SK-N-SH (cell line): ENCODE results near the gene THBS1. TPM values are rescaled to one million over a fixed set of nuclear protein-coding genes. Genes with fewer than 3 reads are reported as not detected.

Source experiments
- CTCF ChIA-PET: fragments of 300-600, 350-600 bp; formaldehyde crosslinking; extraction: SDS; loops from one replicate; lab custom pipeline; 2021; lab: Yijun Ruan, JAX
- POLR2A ChIA-PET: fragments of 350-600 bp; sonication (Branson Sonifier 250); formaldehyde crosslinking; extraction: SDS; loops from one replicate; lab custom pipeline; 2020; ENCODE audit warnings: antibody characterized with exemption, inconsistent platforms; lab: Yijun Ruan, JAX
- DNase-seq: peaks from one replicate; pipeline ENCODE4 v3.0.0; 2012
- H2AFZ ChIP-seq: fragments of 200-600 bp; sonication (generic); 2 replicates; pipeline ENCODE4 v1.8.1; 2016; ENCODE audit warnings: antibody characterized with exemption, mild to moderate bottlenecking, low read depth
- H3F3A ChIP-seq: fragments of 200-600 bp; sonication (generic); replicated peaks from 2 replicates; pipeline ENCODE3; 2016; ENCODE audit warnings: antibody characterized with exemption, mild to moderate bottlenecking; ENCODE audit not compliant: insufficient read depth
- H3K27ac ChIP-seq, 2 experiments: fragments of 200-500 bp in 1 of 2; fragments of 200-600 bp in 1 of 2; sonication (Bioruptor generic) in 1 of 2; sonication (generic), shearing (Covaris generic) in 1 of 2; 2 replicates each; pipeline versions ENCODE4 v1.5.1 to v1.6.1; 2014 to 2016; ENCODE audit warnings: low read depth in 2 of 2, inconsistent platforms in 1 of 2, low read length in 1 of 2, mild to moderate bottlenecking in 1 of 2, mixed read lengths in 1 of 2
- H3K27me3 ChIP-seq: fragments of 200-600 bp; sonication (generic), shearing (Covaris generic); 2 replicates; pipeline ENCODE4 v1.6.1; 2016; ENCODE audit warnings: mixed run types; ENCODE audit not compliant: insufficient read depth
- H3K36me3 ChIP-seq, 2 experiments: fragments of 200-500 bp in 1 of 2; fragments of 200-600 bp in 1 of 2; sonication (Bioruptor generic) in 1 of 2; sonication (generic) in 1 of 2; replicated peaks in 1 of 2; 2 replicates each; pipeline versions ENCODE3 to v1.5.1; 2014 to 2016; ENCODE audit warnings: low read length in 1 of 2, mild to moderate bottlenecking in 1 of 2; ENCODE audit not compliant: insufficient read depth in 2 of 2, control insufficient read depth in 1 of 2
- H3K4me1 ChIP-seq, 2 experiments: fragments of 200-500 bp in 1 of 2; fragments of 200-600 bp in 1 of 2; sonication (Bioruptor generic) in 1 of 2; sonication (generic), shearing (Covaris generic) in 1 of 2; 2 replicates each; pipeline versions ENCODE4 v1.5.1 to v1.6.1; 2014 to 2016; ENCODE audit warnings: low read depth in 1 of 2, low read length in 1 of 2, mixed run types in 1 of 2; ENCODE audit not compliant: insufficient read depth in 2 of 2, control insufficient read depth in 1 of 2
- H3K4me2 ChIP-seq: fragments of 200-600 bp; sonication (generic), shearing (Covaris generic); 2 replicates; pipeline ENCODE4 v1.6.1; 2017; ENCODE audit warnings: mixed run types
- H3K4me3 ChIP-seq, 2 experiments: fragments of 200-500 bp in 1 of 2; fragments of 200-600 bp in 1 of 2; sonication (Bioruptor generic) in 1 of 2; sonication (generic), shearing (Covaris generic) in 1 of 2; 2 replicates each; pipeline versions ENCODE4 v1.5.1 to v1.8.1; 2014 to 2016; ENCODE audit warnings: low read depth in 2 of 2, inconsistent platforms in 1 of 2, low read length in 1 of 2, mild to moderate bottlenecking in 1 of 2, mixed read lengths in 1 of 2, moderate library complexity in 1 of 2
- H3K79me2 ChIP-seq: fragments of 200-600 bp; sonication (generic); 2 replicates; pipeline ENCODE4 v1.8.1; 2017; ENCODE audit warnings: mild to moderate bottlenecking; ENCODE audit not compliant: insufficient read depth
- H3K9ac ChIP-seq: fragments of 200-600 bp; sonication (generic); 2 replicates; pipeline ENCODE4 v1.6.1; 2017; ENCODE audit warnings: mixed run types
- H3K9me2 ChIP-seq: fragments of 200-600 bp; sonication (generic); 2 replicates; pipeline ENCODE4 v1.6.1; 2017; ENCODE audit warnings: mixed run types
- H3K9me3 ChIP-seq: fragments of 200-600 bp; sonication (generic); 2 replicates; pipeline ENCODE4 v1.6.1; 2017; ENCODE audit warnings: mixed run types, mild to moderate bottlenecking, moderate library complexity
- H4K20me1 ChIP-seq: fragments of 200-600 bp; sonication (generic); 2 replicates; pipeline ENCODE4 v1.6.1; 2017; ENCODE audit warnings: mild to moderate bottlenecking, mixed run types; ENCODE audit not compliant: insufficient read depth
- CHD2 ChIP-seq: fragments of 150-350 bp; IDR thresholded peaks from 2 replicates; pipeline ENCODE4 v1.6.1; 2018; ENCODE audit warnings: low read length; ENCODE audit not compliant: partially characterized antibody
- FOSL2 ChIP-seq: IDR thresholded peaks from 2 replicates; pipeline ENCODE4 v1.4.0; 2012; ENCODE audit warnings: low read depth, mild to moderate bottlenecking, moderate library complexity, borderline replicate concordance
- IRF3 ChIP-seq: fragments of 150-350 bp; IDR thresholded peaks from 2 replicates; pipeline ENCODE4 v1.6.1; 2016; ENCODE audit warnings: mild to moderate bottlenecking, low read depth, low read length
- JUND ChIP-seq: IDR thresholded peaks from 2 replicates; pipeline ENCODE4 v1.4.0; 2012
- MXI1 ChIP-seq: IDR thresholded peaks from 2 replicates; pipeline ENCODE4 v1.6.1; 2012; ENCODE audit warnings: mild to moderate bottlenecking, low read depth, low read length, improper control_type of control experiment
- NFIC ChIP-seq: IDR thresholded peaks from 2 replicates; pipeline ENCODE4 v1.4.0; 2012; ENCODE audit warnings: borderline replicate concordance
- PBX3 ChIP-seq: IDR thresholded peaks from 2 replicates; pipeline ENCODE4; 2012
- RFX5 ChIP-seq: IDR thresholded peaks from 2 replicates; pipeline ENCODE4 v1.6.1; 2012; ENCODE audit warnings: mild to moderate bottlenecking, improper control_type of control experiment, low read length
- SMC3 ChIP-seq: IDR thresholded peaks from 2 replicates; pipeline ENCODE4 v1.6.1; 2012; ENCODE audit warnings: low read depth, low read length, improper control_type of control experiment
- TCF12 ChIP-seq: IDR thresholded peaks from 2 replicates; pipeline ENCODE4 v1.4.0; 2012
- WGBS: methylation state at CpG from one replicate; pipeline ENCODE4 v1.1.6; 2017; ENCODE audit warnings: low lambda C conversion rate; 5-methylcytosine and 5-hydroxymethylcytosine counted together
- polyA plus RNA-seq, 3 experiments: library from polyadenylated mRNA; depleted of rRNA; stranded (reverse); fragments of >200 nt; gene quantifications; 2 replicates each; pipeline ENCODE4 v1.2.3, GENCODE V29; 2012

THBS1 gene
- polyA plus RNA-seq, 1 of the 3 experiments (the other 2 are of a cell fraction) = 117 TPM

GRCh38 chr15:39625451-39625850 is 44.6 kb downstream of the THBS1 start:
- Histone ChIP-seq H3K36me3 (no peaks in the 10 kb centered on the region), H4K20me1 (no peaks in the 10 kb centered on the region), H3K79me2 (no peaks in the 10 kb centered on the region), H3K9me2 (no peaks in the 10 kb centered on the region), H2AFZ (no peak overlapping the region), H3K4me1 (peaks cover 3 to 22% of the 10 kb centered on the region in 2 experiments; a peak in 3 of 4 replicates)
- no peak for DNase-seq
- TF ChIP-seq CHD2 (no peak), RFX5 (no peak), SMC3 (no peak), TCF12 (no peak), MXI1 (no peak)
- TF ChIP-seq, all 33 proteins: peak for 0
- ChIA-PET CTCF (interaction anchor here (1.0 kb wide), 1 partner anchor 45 kb away, joined by 3 read pairs; no protein-coding TSS in a partner anchor), POLR2A (no interaction called here)
- no peak overlapping the region for H3K4me3 ChIP-seq
- H3K27me3 ChIP-seq = no peaks in the 10 kb centered on the region
- H3F3A ChIP-seq = peaks cover 10% of the 10 kb centered on the region
- no peak overlapping the region for H3K9ac ChIP-seq
- H3K27ac ChIP-seq = peak overlapping the region in 1 of 2 experiments; percentile 61; a peak in 2 of 4 replicates
- H3K9me3 ChIP-seq = no peaks in the 10 kb centered on the region
- 93% methylated on average over 4 of the region's 4 CpGs for WGBS
- H3K4me2 ChIP-seq = no peak overlapping the region

GRCh38 chr15:39625856-39626255 is 45.0 kb downstream of the THBS1 start:
- POLR2A ChIA-PET = no interaction called here

More at GRCh38 chr15:39625856-39626255, 45.0 kb downstream of the THBS1 start:
- H3K4me1 ChIP-seq = peaks cover 3 to 22% of the 10 kb centered on the region in 2 experiments; a peak in 3 of 4 replicates
- H2AFZ ChIP-seq = no peak overlapping the region
- peak; percentile 26; the same call in 1 of the 2 replicates for TF ChIP-seq FOSL2
- no peak for TF ChIP-seq TCF12
- TF ChIP-seq NFIC = no peak
- no peak for TF ChIP-seq IRF3
- no peak for TF ChIP-seq PBX3
- 0 out of 2 replicates have a peak, but pooled peaks have one; percentile 28 for TF ChIP-seq JUND
- H3K27ac ChIP-seq = peak overlapping the region in 1 of 2 experiments; percentile 1; a peak in 1 of 4 replicates
- no peak overlapping the region for H3K4me2 ChIP-seq
- no peak for DNase-seq
- CTCF ChIA-PET = interaction anchor here (1.0 kb wide), 1 partner anchor 46 kb away, joined by 3 read pairs; no protein-coding TSS in a partner anchor
- no peak overlapping the region for H3K9ac ChIP-seq
- no peak overlapping the region for H3K4me3 ChIP-seq
- H3K79me2 ChIP-seq = no peaks in the 10 kb centered on the region
- H3K9me2 ChIP-seq = no peaks in the 10 kb centered on the region
- H4K20me1 ChIP-seq = no peaks in the 10 kb centered on the region
- H3K27me3 ChIP-seq = no peaks in the 10 kb centered on the region
- H3F3A ChIP-seq = peaks cover 10% of the 10 kb centered on the region
- H3K9me3 ChIP-seq = no peaks in the 10 kb centered on the region
- H3K36me3 ChIP-seq = no peaks in the 10 kb centered on the region
